D721Med (cell line): ENCODE data around the gene METTL23.
A peak's percentile ranks its signal among the peaks of the same experiment; 100 is the strongest.
"Not testable (repeated sequence)": the region's sequence is repeated elsewhere in the genome, so short reads cannot be mapped to it uniquely, and the experiment has no call there.

Experiments used
- DNase-seq: peaks from one replicate; pipeline ENCODE4 v3.0.0; 2011; ENCODE audit warnings: low spot score; ENCODE audit not compliant: insufficient read length
- FAIRE-seq: peaks from 2 replicates; lab custom pipeline; 2011; peaks lifted over from hg19 to GRCh38; lab: Jason Lieb, UNC
- TF ChIP-seq, protein P1 (sequence below): IDR thresholded peaks from 2 replicates; pipeline ENCODE4 v1.5.1; 2012; ENCODE audit warnings: mild to moderate bottlenecking, control low read depth; ENCODE audit not compliant: insufficient read depth; ENCODE audit errors: missing control alignments

The METTL23 gene

DNA sequence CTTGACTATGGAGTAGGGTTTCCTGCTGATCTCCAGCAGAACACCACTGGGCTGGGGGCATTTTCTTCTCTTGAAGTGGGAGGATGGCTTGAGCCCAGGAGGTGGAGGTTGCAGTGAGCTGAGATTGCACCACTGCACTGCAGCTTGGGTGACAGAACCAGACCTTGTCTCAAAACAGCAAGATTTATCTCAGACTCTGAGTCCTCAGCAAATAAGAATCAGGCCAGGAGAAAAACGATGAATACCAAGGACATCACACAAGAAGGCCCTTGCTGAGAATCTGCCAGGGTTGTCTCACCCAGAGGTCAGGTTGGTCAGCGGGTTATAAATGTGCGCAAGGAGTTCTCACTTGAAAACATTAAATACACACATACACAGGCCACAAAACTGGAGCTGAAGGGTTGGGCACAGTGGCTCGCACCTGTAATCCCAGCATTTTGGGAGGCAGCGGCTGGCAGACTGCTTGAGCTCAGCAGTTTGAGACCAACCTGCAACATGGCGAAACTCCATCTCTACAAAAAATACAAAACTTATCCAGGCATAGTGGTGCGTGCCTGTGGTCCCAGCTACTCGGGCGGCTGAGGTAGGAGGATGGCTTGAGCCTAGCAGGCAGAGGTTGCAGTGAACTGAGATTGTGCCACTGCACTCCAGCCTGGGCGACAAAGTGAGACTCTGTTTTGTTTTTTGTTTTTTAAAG, 23.6 kb upstream of the METTL23 start:
- no peak for FAIRE-seq
- DNase-seq = no peak
- TF ChIP-seq, protein P1, sequence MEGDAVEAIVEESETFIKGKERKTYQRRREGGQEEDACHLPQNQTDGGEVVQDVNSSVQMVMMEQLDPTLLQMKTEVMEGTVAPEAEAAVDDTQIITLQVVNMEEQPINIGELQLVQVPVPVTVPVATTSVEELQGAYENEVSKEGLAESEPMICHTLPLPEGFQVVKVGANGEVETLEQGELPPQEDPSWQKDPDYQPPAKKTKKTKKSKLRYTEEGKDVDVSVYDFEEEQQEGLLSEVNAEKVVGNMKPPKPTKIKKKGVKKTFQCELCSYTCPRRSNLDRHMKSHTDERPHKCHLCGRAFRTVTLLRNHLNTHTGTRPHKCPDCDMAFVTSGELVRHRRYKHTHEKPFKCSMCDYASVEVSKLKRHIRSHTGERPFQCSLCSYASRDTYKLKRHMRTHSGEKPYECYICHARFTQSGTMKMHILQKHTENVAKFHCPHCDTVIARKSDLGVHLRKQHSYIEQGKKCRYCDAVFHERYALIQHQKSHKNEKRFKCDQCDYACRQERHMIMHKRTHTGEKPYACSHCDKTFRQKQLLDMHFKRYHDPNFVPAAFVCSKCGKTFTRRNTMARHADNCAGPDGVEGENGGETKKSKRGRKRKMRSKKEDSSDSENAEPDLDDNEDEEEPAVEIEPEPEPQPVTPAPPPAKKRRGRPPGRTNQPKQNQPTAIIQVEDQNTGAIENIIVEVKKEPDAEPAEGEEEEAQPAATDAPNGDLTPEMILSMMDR = no peak

DNA sequence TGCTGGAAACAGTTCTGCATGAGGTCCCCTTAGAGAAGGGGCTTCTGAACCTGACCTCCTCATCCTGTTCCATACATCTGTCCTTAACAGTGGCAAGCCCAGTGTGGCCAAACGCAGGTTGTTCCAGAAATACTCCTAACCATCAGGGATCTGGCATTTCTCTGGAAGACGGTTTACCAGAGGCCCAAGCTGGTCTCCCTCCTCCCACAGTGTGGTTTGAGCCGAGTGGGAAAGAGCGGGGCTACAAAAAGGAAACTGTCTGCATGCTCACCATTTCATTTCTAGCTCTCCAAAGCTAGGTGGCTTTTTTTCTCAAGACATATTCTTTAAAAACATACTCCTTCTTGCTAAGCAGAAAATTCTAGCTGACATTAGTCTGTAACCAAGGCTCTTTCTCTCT, 21.8 kb upstream of the METTL23 start:
- TF ChIP-seq, protein P1 = no peak
- DNase-seq (no peak), FAIRE-seq (no peak)

DNA sequence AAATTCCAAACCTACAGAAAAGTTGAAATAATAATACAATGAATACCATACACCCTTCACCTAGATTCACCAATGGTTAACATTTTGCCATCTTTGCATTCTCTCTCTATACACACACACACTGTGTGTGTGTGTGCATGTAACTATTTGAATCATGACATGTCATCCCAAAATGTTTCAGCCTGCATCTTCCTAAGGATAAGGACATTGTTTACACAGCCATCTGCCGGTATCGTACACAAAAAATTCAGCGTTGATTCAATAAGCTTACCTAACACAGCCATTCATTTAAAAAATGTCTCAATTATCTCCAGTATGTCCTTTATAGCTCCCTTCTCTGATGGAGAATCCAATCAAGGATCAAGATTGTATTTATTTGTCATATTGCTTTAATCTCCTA, 19.8 kb upstream of the METTL23 start:
- peak; percentile 66 for FAIRE-seq
- TF ChIP-seq, protein P1 = no peak
- no peak for DNase-seq

DNA sequence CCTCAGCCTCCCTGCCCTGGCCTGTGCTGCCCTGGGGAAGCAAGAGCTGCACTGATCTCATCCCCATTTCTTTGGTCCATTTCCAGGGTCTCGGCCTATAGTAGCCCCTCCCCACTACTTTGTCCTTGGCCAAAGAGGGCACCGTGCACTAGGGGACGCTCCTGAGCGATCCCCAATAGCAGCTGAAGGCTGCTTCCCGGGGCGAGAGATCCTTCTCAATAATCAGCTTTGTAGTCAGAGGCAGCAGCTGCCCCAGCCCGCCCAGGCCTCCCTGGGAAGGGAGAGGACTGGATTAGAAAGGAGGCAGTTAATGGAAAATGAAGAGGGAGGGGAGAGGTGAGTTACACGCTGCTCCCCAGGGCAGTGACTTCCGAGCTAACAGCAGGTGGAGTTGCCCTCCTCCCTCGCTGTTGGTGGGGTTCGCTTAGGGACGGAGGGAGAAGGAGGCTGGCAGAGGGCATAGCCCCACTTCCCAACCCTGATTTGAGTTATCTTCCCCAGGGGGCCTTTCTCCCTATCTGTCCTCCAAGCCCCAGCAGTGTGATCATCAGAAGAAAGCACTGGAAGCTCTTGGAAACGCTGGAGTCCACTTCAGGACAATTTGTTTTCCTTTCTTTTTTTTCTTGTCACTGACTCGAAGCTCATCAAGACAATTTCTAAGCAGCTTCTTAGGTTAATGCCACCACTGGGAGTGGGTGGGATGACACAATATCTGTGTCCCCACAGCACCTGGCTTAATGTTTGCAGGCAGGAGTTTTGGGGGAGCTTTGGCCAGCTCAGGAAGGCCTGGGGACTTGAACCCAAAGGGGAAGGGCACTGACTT, 18.4 kb upstream of the METTL23 start:
- DNase-seq (peak; percentile 94), FAIRE-seq (no peak)
- TF ChIP-seq, protein P1 = peak; percentile 98

DNA sequence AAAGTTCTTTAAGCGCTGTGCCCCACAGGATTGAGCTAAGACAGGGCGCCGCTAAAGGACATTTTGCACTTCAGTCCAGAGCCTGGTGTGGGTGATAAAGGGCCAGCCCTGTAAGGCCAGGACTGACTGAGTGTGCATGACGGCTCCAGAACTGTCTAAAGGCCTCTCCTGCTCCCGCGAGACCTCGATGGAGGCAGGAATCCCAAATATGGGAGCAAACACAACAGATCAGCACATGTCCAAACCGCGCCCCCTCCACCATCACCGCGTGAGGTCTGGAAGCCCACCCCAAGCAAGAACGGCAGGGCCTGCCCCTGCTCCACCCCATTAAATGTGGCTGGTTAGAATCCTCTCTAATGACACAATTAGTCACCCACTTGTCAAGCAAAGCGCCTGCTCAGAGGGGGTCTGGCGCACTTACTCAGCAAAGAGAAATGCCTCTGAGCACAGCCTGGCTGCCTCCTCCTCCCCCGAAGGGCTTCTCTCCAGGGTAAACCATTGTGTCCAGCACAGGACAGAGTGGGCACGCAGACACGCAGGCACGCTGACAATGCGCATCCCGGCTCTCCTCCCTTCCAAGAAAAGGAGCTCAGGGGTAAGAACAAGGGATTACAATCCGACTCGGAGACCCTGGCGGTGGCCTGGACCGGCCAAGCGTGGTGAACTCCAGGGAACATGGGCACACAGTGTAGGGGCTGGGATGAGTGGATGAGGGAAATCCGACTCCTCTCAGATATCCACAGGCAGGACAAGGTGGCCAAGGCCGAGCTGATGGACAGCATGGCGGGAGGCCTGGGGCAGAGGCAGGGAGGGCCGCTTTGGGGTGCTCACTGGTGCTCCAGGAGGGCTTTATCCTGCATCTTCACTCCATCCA, 17.3 kb upstream of the METTL23 start:
- DNase-seq (no peak), FAIRE-seq (no peak)

DNA sequence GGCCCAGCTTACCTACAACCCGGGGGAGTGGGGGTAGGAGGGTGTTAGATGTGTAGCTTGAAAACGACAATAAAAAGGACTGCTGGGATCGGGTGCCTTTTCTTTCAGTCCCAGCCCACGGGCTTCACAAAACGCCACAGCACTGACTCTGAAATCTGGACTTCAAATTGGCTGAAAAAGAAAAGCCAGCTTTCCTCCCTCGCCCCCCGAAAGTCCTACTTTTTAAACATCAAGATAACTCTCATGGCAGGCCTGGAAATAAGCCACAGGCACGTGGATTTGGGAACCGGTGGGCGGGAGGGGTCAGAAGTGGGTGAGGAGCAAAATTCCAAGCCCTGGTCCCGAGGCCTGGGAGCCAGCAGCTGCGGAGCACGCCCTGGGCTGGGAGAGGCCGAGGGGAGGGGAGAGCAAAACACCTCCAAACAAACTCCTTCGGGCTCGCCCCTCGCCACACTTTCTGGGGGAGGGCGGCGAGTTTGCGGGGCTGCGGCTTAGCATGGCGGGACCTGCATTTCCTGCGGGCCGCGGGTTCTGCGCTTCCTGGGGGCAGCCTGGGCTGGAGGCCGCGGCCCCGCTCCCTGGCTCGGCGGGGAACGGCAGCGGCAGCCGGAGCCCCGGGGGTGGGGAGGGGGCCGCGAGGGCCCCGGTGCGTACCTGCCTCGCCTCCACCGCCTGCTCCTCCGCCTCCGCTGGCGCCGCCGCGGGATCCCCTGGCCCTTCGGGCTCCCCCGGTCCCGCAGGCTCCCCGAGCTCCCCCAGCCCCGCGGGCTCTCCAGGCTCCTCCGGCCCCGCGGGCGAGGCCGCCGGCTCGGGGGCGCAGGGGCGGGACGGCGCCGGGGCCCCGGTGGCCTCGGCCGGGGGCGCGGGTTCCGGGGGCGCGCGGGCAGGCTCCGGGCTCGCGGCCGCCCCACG, 16.4 kb upstream of the METTL23 start:
- not testable (repeated sequence) for DNase-seq, FAIRE-seq

More for the DNA sequence above, 17.3 kb upstream of the METTL23 start:
- TF ChIP-seq, protein P1 = no peak
